ENCODE results near the gene PPP1R15A.
"Not testable (repeated sequence)": the region's sequence is repeated elsewhere in the genome, so short reads cannot be mapped to it uniquely, and the experiment has no call there.

PPP1R15A gene

GRCh38 chr19:48881741-48882657 is 9.8 kb downstream of the PPP1R15A start:
- DNase-seq: peak; percentile 41

GRCh38 chr19:48883726-48884125 is 11.5 kb downstream of the PPP1R15A start:
- no peak for DNase-seq

GRCh38 chr19:48887861-48888612 is 15.8 kb downstream of the PPP1R15A start:
- no peak for DNase-seq

GRCh38 chr19:48889496-48889895 is 17.3 kb downstream of the PPP1R15A start:
- DNase-seq: not testable (repeated sequence)

- no peak for DNase-seq
Observed at GRCh38 chr19:48890551-48890950, 18.3 kb downstream of the PPP1R15A start.

GRCh38 chr19:48895226-48895625 is 23.0 kb downstream of the PPP1R15A start:
- no peak for DNase-seq

GRCh38 chr19:48896191-48896720 is 24.0 kb downstream of the PPP1R15A start:
- peak; percentile 49 for DNase-seq

GRCh38 chr19:48897181-48897580 is 25.0 kb downstream of the PPP1R15A start:
- DNase-seq: no peak

GRCh38 chr19:48899386-48899749 is 27.1 kb downstream of the PPP1R15A start:
- DNase-seq: not testable (repeated sequence)

- peak; percentile 99 for DNase-seq
Observed at GRCh38 chr19:48899781-48900476, 27.7 kb downstream of the PPP1R15A start, which contains the start of gene NUCB1. Gene NUCB1, plus strand, starts transcription at chr19:48900312. Its CDS starts 485 bp downstream, at chr19:48900797.

- DNase-seq: peak; percentile 44
Observed at GRCh38 chr19:48900477-48901406, 28.5 kb downstream of the PPP1R15A start.

GRCh38 chr19:48902291-48902690 is 30.1 kb downstream of the PPP1R15A start:
- not testable (repeated sequence) for DNase-seq

- DNase-seq: not testable (repeated sequence)
Observed at GRCh38 chr19:48903788-48904187, 31.6 kb downstream of the PPP1R15A start.

GRCh38 chr19:48905664-48906063 is 33.4 kb downstream of the PPP1R15A start:
- no peak for DNase-seq

- no peak for DNase-seq
Observed at GRCh38 chr19:48906324-48906723, 34.1 kb downstream of the PPP1R15A start.

GRCh38 chr19:48907671-48908070 is 35.5 kb downstream of the PPP1R15A start:
- no peak for DNase-seq

GRCh38 chr19:48909424-48910077 is 37.3 kb downstream of the PPP1R15A start:
- DNase-seq: not testable (repeated sequence)

- no peak for DNase-seq
Observed at GRCh38 chr19:48910803-48911202, 38.6 kb downstream of the PPP1R15A start.

GRCh38 chr19:48913114-48913889 is 41.1 kb downstream of the PPP1R15A start:
- DNase-seq: peak; percentile 27

GRCh38 chr19:48914181-48914580 is 42.0 kb downstream of the PPP1R15A start:
- no peak for DNase-seq
